DOHH2 (cell line): ENCODE measurements around the gene ETV7.

Experiments used
- H3F3A ChIP-seq: fragments of 200-600 bp; sonication (generic), shearing (Covaris generic); 2 replicates; pipeline ENCODE4 v1.6.0; 2016; ENCODE audit warnings: antibody characterized with exemption, mild to moderate bottlenecking; ENCODE audit not compliant: control insufficient read depth, insufficient read depth
- H3K27ac ChIP-seq: fragments of 200-600 bp; sonication (generic); 2 replicates; pipeline ENCODE4 v1.5.1; 2014; ENCODE audit warnings: low read depth, mild to moderate bottlenecking, low read length, moderate library complexity
- H3K27me3 ChIP-seq: fragments of 200-600 bp; sonication (generic); 2 replicates; pipeline ENCODE4 v1.6.1; 2014; ENCODE audit warnings: mild to moderate bottlenecking, low read length, mixed read lengths; ENCODE audit not compliant: control insufficient read depth
- H3K36me3 ChIP-seq: fragments of 200-600 bp; sonication (generic); 2 replicates; pipeline ENCODE4 v1.6.1; 2014; ENCODE audit warnings: mild to moderate bottlenecking, low read length, moderate library complexity, mixed read lengths; ENCODE audit not compliant: control insufficient read depth
- H3K4me1 ChIP-seq: fragments of 200-600 bp; sonication (generic); 2 replicates; pipeline ENCODE4 v1.6.1; 2014; ENCODE audit warnings: mild to moderate bottlenecking, low read length, mixed read lengths; ENCODE audit not compliant: control insufficient read depth
- H3K4me2 ChIP-seq: fragments of 200-600 bp; sonication (generic); 2 replicates; pipeline ENCODE4 v1.6.0; 2014; ENCODE audit warnings: mild to moderate bottlenecking, low read length, moderate library complexity
- H3K4me3 ChIP-seq: fragments of 200-600 bp; sonication (generic); 2 replicates; pipeline ENCODE4 v1.5.1; 2014; ENCODE audit warnings: mild to moderate bottlenecking, low read length, mixed read lengths
- H3K79me2 ChIP-seq: fragments of 200-600 bp; sonication (generic); 2 replicates; pipeline ENCODE4 v1.6.1; 2014; ENCODE audit warnings: mild to moderate bottlenecking, low read length, mixed read lengths; ENCODE audit not compliant: control insufficient read depth
- H3K9me2 ChIP-seq: fragments of 200-600 bp; sonication (generic); replicated peaks from 2 replicates; pipeline ENCODE4 v1.6.1; 2014; ENCODE audit warnings: mild to moderate bottlenecking, low read length, mixed read lengths; ENCODE audit not compliant: control insufficient read depth
- H3K9me3 ChIP-seq: fragments of 200-600 bp; sonication (generic); 2 replicates; pipeline ENCODE4 v1.6.1; 2014; ENCODE audit warnings: antibody characterized with exemption, low read length, mixed read lengths; ENCODE audit not compliant: control insufficient read depth, insufficient read depth
- H4K20me1 ChIP-seq: fragments of 200-600 bp; sonication (generic); 2 replicates; pipeline ENCODE4 v1.6.0; 2014; ENCODE audit warnings: low read depth, mild to moderate bottlenecking, antibody characterized with exemption, low read length, moderate library complexity; ENCODE audit not compliant: control insufficient read depth, insufficient read depth
- EZH2phosphoT487 ChIP-seq: fragments of 200-600 bp; sonication (generic); IDR thresholded peaks from 2 replicates; pipeline ENCODE4 v1.6.1; 2017; ENCODE audit warnings: borderline replicate concordance, mild to moderate bottlenecking, antibody characterized with exemption, low read length, moderate library complexity, mixed read lengths
- TF ChIP-seq, protein P1 (sequence below): fragments of 200-600 bp; sonication (generic); IDR thresholded peaks from one replicate; pipeline ENCODE4 v1.5.1; 2014; ENCODE audit warnings: antibody characterized with exemption, mild to moderate bottlenecking, low read depth, low read length; ENCODE audit not compliant: poor library complexity, severe bottlenecking

The ETV7 gene

GRCh38 chr6:36382976-36383375 lies 4.5 kb downstream of the ETV7 start:
- no peaks in the 10 kb centered on the region for H3K9me2 ChIP-seq
- no peaks in the 10 kb centered on the region for H3F3A ChIP-seq
- H3K27me3 ChIP-seq, result peaks cover 24% of the 10 kb centered on the region
- no peaks in the 10 kb centered on the region for H4K20me1 ChIP-seq
- no peaks in the 10 kb centered on the region for H3K79me2 ChIP-seq
- H3K4me1 ChIP-seq, result peaks cover 72% of the 10 kb centered on the region
- H3K27ac ChIP-seq, result peak overlapping the region; percentile 8; the same call in 1 of the 2 replicates
- H3K36me3 ChIP-seq, result no peaks in the 10 kb centered on the region
- TF ChIP-seq EZH2phosphoT487, result no peak
- TF ChIP-seq, protein P1, sequence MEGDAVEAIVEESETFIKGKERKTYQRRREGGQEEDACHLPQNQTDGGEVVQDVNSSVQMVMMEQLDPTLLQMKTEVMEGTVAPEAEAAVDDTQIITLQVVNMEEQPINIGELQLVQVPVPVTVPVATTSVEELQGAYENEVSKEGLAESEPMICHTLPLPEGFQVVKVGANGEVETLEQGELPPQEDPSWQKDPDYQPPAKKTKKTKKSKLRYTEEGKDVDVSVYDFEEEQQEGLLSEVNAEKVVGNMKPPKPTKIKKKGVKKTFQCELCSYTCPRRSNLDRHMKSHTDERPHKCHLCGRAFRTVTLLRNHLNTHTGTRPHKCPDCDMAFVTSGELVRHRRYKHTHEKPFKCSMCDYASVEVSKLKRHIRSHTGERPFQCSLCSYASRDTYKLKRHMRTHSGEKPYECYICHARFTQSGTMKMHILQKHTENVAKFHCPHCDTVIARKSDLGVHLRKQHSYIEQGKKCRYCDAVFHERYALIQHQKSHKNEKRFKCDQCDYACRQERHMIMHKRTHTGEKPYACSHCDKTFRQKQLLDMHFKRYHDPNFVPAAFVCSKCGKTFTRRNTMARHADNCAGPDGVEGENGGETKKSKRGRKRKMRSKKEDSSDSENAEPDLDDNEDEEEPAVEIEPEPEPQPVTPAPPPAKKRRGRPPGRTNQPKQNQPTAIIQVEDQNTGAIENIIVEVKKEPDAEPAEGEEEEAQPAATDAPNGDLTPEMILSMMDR, result no peak
- H3K9me3 ChIP-seq, result no peaks in the 10 kb centered on the region
- H3K4me2 ChIP-seq, result peak overlapping the region; percentile 63
- H3K4me3 ChIP-seq, result peak overlapping the region; percentile 45

DNA sequence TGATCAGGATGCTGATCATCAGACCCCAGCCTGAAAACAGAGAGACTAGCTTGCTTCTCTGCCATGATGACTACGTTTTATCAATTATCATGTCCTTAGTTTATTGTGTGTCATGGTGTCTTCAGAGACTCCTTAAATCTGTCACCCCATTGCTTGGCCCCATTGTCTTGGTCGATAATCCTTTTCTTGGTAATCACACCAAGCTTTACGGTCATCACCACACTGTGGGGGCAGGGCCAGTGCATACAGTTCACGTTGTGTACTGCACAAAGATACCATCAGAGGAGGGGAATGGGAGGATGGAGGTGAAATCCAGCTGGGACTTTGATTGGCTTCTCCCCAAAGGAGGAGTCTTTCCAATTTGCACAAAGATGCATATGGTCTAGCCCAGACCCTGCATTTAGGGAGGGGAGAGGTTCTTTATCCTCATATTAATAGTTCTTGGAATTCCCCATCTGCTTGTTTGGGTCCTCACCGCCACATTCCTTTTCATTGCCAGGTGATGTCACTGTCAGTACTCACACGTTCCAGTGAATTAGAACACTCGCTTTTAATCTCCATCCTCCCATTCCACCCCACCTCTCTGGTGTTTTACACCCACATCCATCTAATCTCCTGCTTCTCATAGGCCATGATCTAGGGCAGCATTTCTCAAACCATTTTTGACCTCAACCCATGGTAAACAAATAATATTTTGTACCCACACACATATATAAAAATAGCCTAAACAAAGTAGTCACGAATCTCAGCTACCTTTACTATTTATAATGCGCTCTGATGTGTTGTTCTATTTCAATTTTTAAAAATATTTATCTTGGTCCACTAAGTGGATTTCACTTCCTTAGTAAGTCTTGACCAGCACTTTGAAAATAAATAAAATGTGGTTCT lies 5.7 kb downstream of the ETV7 start:
- no peaks in the 10 kb centered on the region for H3F3A ChIP-seq

DNA sequence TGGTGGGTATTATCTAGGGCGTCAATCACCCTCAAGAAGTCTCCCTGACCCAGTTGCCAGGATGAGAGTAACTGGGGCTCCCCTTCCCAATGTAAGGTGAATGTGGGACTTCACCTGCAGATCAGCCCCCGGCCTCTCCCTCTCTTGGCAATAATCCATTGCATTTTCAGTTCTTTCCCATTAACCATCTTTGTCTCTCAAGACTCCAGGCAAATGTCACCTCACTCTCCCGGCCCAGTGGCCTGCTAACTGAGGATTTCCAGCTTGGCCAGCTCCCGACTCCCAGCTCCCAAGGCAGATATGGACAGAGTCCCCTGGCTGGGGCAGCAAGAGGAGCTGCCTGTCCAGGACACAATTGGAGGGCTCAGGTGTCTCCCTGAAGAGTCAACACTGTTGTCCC lies 7.3 kb downstream of the ETV7 start:
- no peak overlapping the region for H3K4me3 ChIP-seq
- TF ChIP-seq, protein P1, result no peak
- no peak for TF ChIP-seq EZH2phosphoT487
- no peaks in the 10 kb centered on the region for H3K36me3 ChIP-seq
- no peaks in the 10 kb centered on the region for H3K9me2 ChIP-seq
- no peaks in the 10 kb centered on the region for H3K27me3 ChIP-seq
- peaks cover 68% of the 10 kb centered on the region for H3K4me1 ChIP-seq
- no peaks in the 10 kb centered on the region for H3F3A ChIP-seq
- H3K27ac ChIP-seq, result no peak overlapping the region
- H4K20me1 ChIP-seq, result no peaks in the 10 kb centered on the region
- no peaks in the 10 kb centered on the region for H3K9me3 ChIP-seq
- H3K79me2 ChIP-seq, result no peaks in the 10 kb centered on the region
- no peak overlapping the region for H3K4me2 ChIP-seq

More for the DNA sequence above, 5.7 kb downstream of the ETV7 start:
- H3K27ac ChIP-seq, result no peak overlapping the region
- no peak for TF ChIP-seq EZH2phosphoT487
- TF ChIP-seq, protein P1, result no peak
- peaks cover 12% of the 10 kb centered on the region for H3K27me3 ChIP-seq
- no peaks in the 10 kb centered on the region for H4K20me1 ChIP-seq
- H3K36me3 ChIP-seq, result no peaks in the 10 kb centered on the region
- no peaks in the 10 kb centered on the region for H3K9me3 ChIP-seq
- H3K9me2 ChIP-seq, result no peaks in the 10 kb centered on the region
- H3K4me2 ChIP-seq, result peak overlapping the region; percentile 63
- peaks cover 72% of the 10 kb centered on the region for H3K4me1 ChIP-seq
- H3K4me3 ChIP-seq, result peak overlapping the region; percentile 45
- no peaks in the 10 kb centered on the region for H3K79me2 ChIP-seq
